Hematopoietic multipotent progenitor cell treated with erythropoietin and hydrocortisone succinate and interleukin-3 and kit ligand, for 15 days (in vitro differentiated cells): ENCODE results near the gene TIAL1.
"Not testable (repeated sequence)": the region's sequence is repeated elsewhere in the genome, so short reads cannot be mapped to it uniquely, and the experiment has no call there.

Experiments
- DNase-seq: peaks from one replicate; pipeline ENCODE4 v3.0.0-alpha.2; 2015; ENCODE audit warnings: low spot score

The TIAL1 gene

GRCh38 chr10:119596537-119597404 is at the start of gene TIAL1:
Gene TIAL1 (minus strand): TSS chr10:119596964. CDS start chr10:119596465, 499 bp downstream.
- peak; percentile 95 for DNase-seq

- DNase-seq, result no peak
Measured at GRCh38 chr10:119644994-119645393, 48.2 kb upstream of the TIAL1 start.

- no peak for DNase-seq
Measured at GRCh38 chr10:119644205-119644814, 47.5 kb upstream of the TIAL1 start.

GRCh38 chr10:119643306-119644204 is 46.8 kb upstream of the TIAL1 start:
- DNase-seq, result no peak

- no peak for DNase-seq
Measured at GRCh38 chr10:119642556-119643111, 45.9 kb upstream of the TIAL1 start.

GRCh38 chr10:119640875-119641526 is 44.2 kb upstream of the TIAL1 start:
- DNase-seq, result no peak

GRCh38 chr10:119640384-119640783 is 43.6 kb upstream of the TIAL1 start:
- no peak for DNase-seq

- no peak for DNase-seq
Measured at GRCh38 chr10:119638982-119639381, 42.2 kb upstream of the TIAL1 start.

- DNase-seq, result no peak
Measured at GRCh38 chr10:119637631-119638030, 40.9 kb upstream of the TIAL1 start.

- DNase-seq, result no peak
Measured at GRCh38 chr10:119634219-119634544, 37.4 kb upstream of the TIAL1 start.

GRCh38 chr10:119633538-119634218 is 36.9 kb upstream of the TIAL1 start:
- DNase-seq, result no peak

GRCh38 chr10:119630300-119630699 is 33.5 kb upstream of the TIAL1 start:
- no peak for DNase-seq

GRCh38 chr10:119625570-119626280 is 29.0 kb upstream of the TIAL1 start:
- no peak for DNase-seq

- DNase-seq, result no peak
Measured at GRCh38 chr10:119621078-119621384, 24.3 kb upstream of the TIAL1 start.

GRCh38 chr10:119620241-119621077 is 23.7 kb upstream of the TIAL1 start:
- DNase-seq, result no peak

- not testable (repeated sequence) for DNase-seq
Measured at GRCh38 chr10:119619811-119620210, 23.0 kb upstream of the TIAL1 start.

GRCh38 chr10:119619215-119619614 is 22.5 kb upstream of the TIAL1 start:
- no peak for DNase-seq

- DNase-seq, result no peak
Measured at GRCh38 chr10:119616882-119617570, 20.3 kb upstream of the TIAL1 start.

- no peak for DNase-seq
Measured at GRCh38 chr10:119614686-119615085, 17.9 kb upstream of the TIAL1 start.
